Measurements from ENCODE around the gene CMTM4. TPM values are rescaled to one million over a fixed set of nuclear protein-coding genes. Genes with fewer than 3 reads are reported as not detected.
"Not testable (repeated sequence)": the region's sequence is repeated elsewhere in the genome, so short reads cannot be mapped to it uniquely, and the experiment has no call there.

CMTM4 gene
- polyA plus RNA-seq, 1 donor (not counting 4 experiments of a cell fraction or from before 2014, with no cell fraction given), result 23.1 TPM

- FAIRE-seq (no peak), DNase-seq (ENCODE audit: low read depth, low spot score) (no peak)
- H3K4me2 ChIP-seq (ENCODE audit: control insufficient read depth, extremely low read depth, insufficient read depth, low read depth, low read length), result no peak overlapping the region
- H3K9ac ChIP-seq (ENCODE audit: control insufficient read depth, extremely low read depth, insufficient read depth, low read length), result no peak overlapping the region
- H3K36me3 ChIP-seq (ENCODE audit: control insufficient read depth in 2 of 2, extremely low read depth in 1 of 2, insufficient read depth in 2 of 2, low read length in 2 of 2), result peaks cover 2 to 3% of the 10 kb centered on the region in 2 experiments
- dilution Hi-C loops (cut with MboI; ENCODE audit: extremely low pct_ligation_motif_present, low sequenced_read_pairs), result no loop called here
- H3K27me3 ChIP-seq (ENCODE audit: control insufficient read depth, extremely low read depth, insufficient read depth, low read length), result no peaks in the 10 kb centered on the region
- peaks cover 12% of the 10 kb centered on the region for H3K4me1 ChIP-seq (ENCODE audit: control insufficient read depth, extremely low read depth, insufficient read depth, low read length)
- H3K4me3 ChIP-seq (ENCODE audit: control insufficient read depth in 2 of 3, extremely low read depth in 1 of 3, insufficient read depth in 2 of 3, low read depth in 1 of 3, low read length in 3 of 3), result no peak overlapping the region
- TF ChIP-seq EZH2 (IDR thresholded peaks at IDR 0.05; ENCODE audit: low read length), result no peak
- TF ChIP-seq, protein P1, sequence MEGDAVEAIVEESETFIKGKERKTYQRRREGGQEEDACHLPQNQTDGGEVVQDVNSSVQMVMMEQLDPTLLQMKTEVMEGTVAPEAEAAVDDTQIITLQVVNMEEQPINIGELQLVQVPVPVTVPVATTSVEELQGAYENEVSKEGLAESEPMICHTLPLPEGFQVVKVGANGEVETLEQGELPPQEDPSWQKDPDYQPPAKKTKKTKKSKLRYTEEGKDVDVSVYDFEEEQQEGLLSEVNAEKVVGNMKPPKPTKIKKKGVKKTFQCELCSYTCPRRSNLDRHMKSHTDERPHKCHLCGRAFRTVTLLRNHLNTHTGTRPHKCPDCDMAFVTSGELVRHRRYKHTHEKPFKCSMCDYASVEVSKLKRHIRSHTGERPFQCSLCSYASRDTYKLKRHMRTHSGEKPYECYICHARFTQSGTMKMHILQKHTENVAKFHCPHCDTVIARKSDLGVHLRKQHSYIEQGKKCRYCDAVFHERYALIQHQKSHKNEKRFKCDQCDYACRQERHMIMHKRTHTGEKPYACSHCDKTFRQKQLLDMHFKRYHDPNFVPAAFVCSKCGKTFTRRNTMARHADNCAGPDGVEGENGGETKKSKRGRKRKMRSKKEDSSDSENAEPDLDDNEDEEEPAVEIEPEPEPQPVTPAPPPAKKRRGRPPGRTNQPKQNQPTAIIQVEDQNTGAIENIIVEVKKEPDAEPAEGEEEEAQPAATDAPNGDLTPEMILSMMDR (optimal IDR thresholded peaks at IDR 0.05 in 1 of 3, IDR thresholded peaks at IDR 0.05 in 1 of 3, conservative IDR thresholded peaks at IDR 0.05 in 1 of 3; ENCODE audit: extremely low read depth in 1 of 3, insufficient read depth in 2 of 3, low read length in 3 of 3), result no peak
- no peak overlapping the region for H3K27ac ChIP-seq (ENCODE audit: control insufficient read depth, insufficient read depth, low read length)
- H4K20me1 ChIP-seq (ENCODE audit: control insufficient read depth, extremely low read depth, insufficient read depth, low read length), result no peaks in the 10 kb centered on the region
- no peaks in the 10 kb centered on the region for H3K79me2 ChIP-seq (ENCODE audit: control insufficient read depth, insufficient read depth, low read length)
- no peaks in the 10 kb centered on the region for H3K9me3 ChIP-seq (ENCODE audit: control insufficient read depth, low read depth, low read length)
- no peaks in the 10 kb centered on the region for H3K9me1 ChIP-seq (ENCODE audit: control insufficient read depth, extremely low read depth, insufficient read depth, low read length)
- H2AFZ ChIP-seq (ENCODE audit: control insufficient read depth, low read length), result no peak overlapping the region
Observed at GRCh38 chr16:66569131-66569530, 127.4 kb downstream of the CMTM4 start.

- H3K9ac ChIP-seq (ENCODE audit: control insufficient read depth, extremely low read depth, insufficient read depth, low read length), result no peak overlapping the region
- no peaks in the 10 kb centered on the region for H3K9me1 ChIP-seq (ENCODE audit: control insufficient read depth, extremely low read depth, insufficient read depth, low read length)
- H2AFZ ChIP-seq (ENCODE audit: control insufficient read depth, low read length), result no peak overlapping the region
- H3K27me3 ChIP-seq (ENCODE audit: control insufficient read depth, extremely low read depth, insufficient read depth, low read length), result no peaks in the 10 kb centered on the region
- no peak overlapping the region for H3K4me2 ChIP-seq (ENCODE audit: control insufficient read depth, extremely low read depth, insufficient read depth, low read depth, low read length)
- no peak overlapping the region for H3K27ac ChIP-seq (ENCODE audit: control insufficient read depth, insufficient read depth, low read length)
- no peaks in the 10 kb centered on the region for H4K20me1 ChIP-seq (ENCODE audit: control insufficient read depth, extremely low read depth, insufficient read depth, low read length)
- dilution Hi-C loops (cut with MboI; ENCODE audit: extremely low pct_ligation_motif_present, low sequenced_read_pairs), result no loop called here
- H3K4me1 ChIP-seq (ENCODE audit: control insufficient read depth, extremely low read depth, insufficient read depth, low read length), result peaks cover 12% of the 10 kb centered on the region
- H3K36me3 ChIP-seq (ENCODE audit: control insufficient read depth in 2 of 2, extremely low read depth in 1 of 2, insufficient read depth in 2 of 2, low read length in 2 of 2), result peaks cover 2 to 3% of the 10 kb centered on the region in 2 experiments
- H3K9me3 ChIP-seq (ENCODE audit: control insufficient read depth, low read depth, low read length), result no peaks in the 10 kb centered on the region
- DNase-seq (ENCODE audit: low read depth, low spot score), result no peak
- TF ChIP-seq EZH2 (IDR thresholded peaks at IDR 0.05; ENCODE audit: low read length), result no peak
- TF ChIP-seq, protein P1 (optimal IDR thresholded peaks at IDR 0.05 in 1 of 3, IDR thresholded peaks at IDR 0.05 in 1 of 3, conservative IDR thresholded peaks at IDR 0.05 in 1 of 3; ENCODE audit: extremely low read depth in 1 of 3, insufficient read depth in 2 of 3, low read length in 3 of 3), result no peak
- no peak overlapping the region for H3K4me3 ChIP-seq (ENCODE audit: control insufficient read depth in 2 of 3, extremely low read depth in 1 of 3, insufficient read depth in 2 of 3, low read depth in 1 of 3, low read length in 3 of 3)
- FAIRE-seq, result no peak
- no peaks in the 10 kb centered on the region for H3K79me2 ChIP-seq (ENCODE audit: control insufficient read depth, insufficient read depth, low read length)
Observed at GRCh38 chr16:66568355-66568754, 128.2 kb downstream of the CMTM4 start.

GRCh38 chr16:66567270-66567669 is 129.3 kb downstream of the CMTM4 start:
- H3K9ac ChIP-seq (ENCODE audit: control insufficient read depth, extremely low read depth, insufficient read depth, low read length); H3K36me3 ChIP-seq (ENCODE audit: control insufficient read depth in 2 of 2, extremely low read depth in 1 of 2, insufficient read depth in 2 of 2, low read length in 2 of 2); H3K4me3 ChIP-seq (ENCODE audit: control insufficient read depth in 2 of 3, extremely low read depth in 1 of 3, insufficient read depth in 2 of 3, low read depth in 1 of 3, low read length in 3 of 3); H4K20me1 ChIP-seq (ENCODE audit: control insufficient read depth, extremely low read depth, insufficient read depth, low read length); FAIRE-seq; H3K27me3 ChIP-seq (ENCODE audit: control insufficient read depth, extremely low read depth, insufficient read depth, low read length); H3K4me2 ChIP-seq (ENCODE audit: control insufficient read depth, extremely low read depth, insufficient read depth, low read depth, low read length); H2AFZ ChIP-seq (ENCODE audit: control insufficient read depth, low read length); DNase-seq (ENCODE audit: low read depth, low spot score); H3K9me1 ChIP-seq (ENCODE audit: control insufficient read depth, extremely low read depth, insufficient read depth, low read length); H3K9me3 ChIP-seq (ENCODE audit: control insufficient read depth, low read depth, low read length); H3K27ac ChIP-seq (ENCODE audit: control insufficient read depth, insufficient read depth, low read length); dilution Hi-C loops (cut with MboI; ENCODE audit: extremely low pct_ligation_motif_present, low sequenced_read_pairs); H3K79me2 ChIP-seq (ENCODE audit: control insufficient read depth, insufficient read depth, low read length): not testable (repeated sequence)
- peaks cover 12% of the 10 kb centered on the region for H3K4me1 ChIP-seq (ENCODE audit: control insufficient read depth, extremely low read depth, insufficient read depth, low read length)
